ENCODE results near the gene ARHGAP4.

The ARHGAP4 gene

GRCh38 chrX:153947009-153947769, 21.1 kb upstream of the ARHGAP4 start:
- TF ChIP-seq EP300 (IDR thresholded peaks at IDR 0.05; ENCODE audit: borderline replicate concordance) (no peak), RAD21 (IDR thresholded peaks at IDR 0.05; ENCODE audit: low read depth) (peak; percentile 34; the same call in 1 of the 2 replicates), NFIC (IDR thresholded peaks at IDR 0.05) (no peak)

- no peak for TF ChIP-seq EP300 (IDR thresholded peaks at IDR 0.05; ENCODE audit: borderline replicate concordance)
- TF ChIP-seq YY1 (IDR thresholded peaks at IDR 0.05; ENCODE audit: low read depth) = no peak
- no peak for TF ChIP-seq TEAD4 (IDR thresholded peaks at IDR 0.05)
- no peak for TF ChIP-seq TAF1 (IDR thresholded peaks at IDR 0.05; ENCODE audit: low read depth)
These were observed 20.2 kb upstream of the ARHGAP4 start for GRCh38 chrX:153945956-153946943.

- TF ChIP-seq EP300 (IDR thresholded peaks at IDR 0.05; ENCODE audit: borderline replicate concordance) (no peak), NFIC (IDR thresholded peaks at IDR 0.05) (no peak), REST (IDR thresholded peaks at IDR 0.05; ENCODE audit: low read depth) (no peak), RAD21 (IDR thresholded peaks at IDR 0.05; ENCODE audit: low read depth) (no peak), TCF12 (IDR thresholded peaks at IDR 0.05; ENCODE audit: low read depth) (no peak), FOXM1 (IDR thresholded peaks at IDR 0.05; ENCODE audit: borderline replicate concordance, low read depth) (no peak), USF1 (IDR thresholded peaks at IDR 0.05) (no peak), EGR1 (IDR thresholded peaks at IDR 0.05) (no peak), MAX (IDR thresholded peaks at IDR 0.05) (no peak), CREB1 (IDR thresholded peaks at IDR 0.05; ENCODE audit: low read depth) (no peak), TEAD4 (IDR thresholded peaks at IDR 0.05) (no peak)
These were observed 18.7 kb upstream of the ARHGAP4 start for GRCh38 chrX:153944800-153945150.

- peak; percentile 41; the same call in 1 of the 2 replicates for TF ChIP-seq USF1 (IDR thresholded peaks at IDR 0.05)
- TF ChIP-seq TAF1 (IDR thresholded peaks at IDR 0.05; ENCODE audit: low read depth) = no peak
These were observed 18.2 kb upstream of the ARHGAP4 start, which contains the start of gene RENBP for GRCh38 chrX:153944140-153944799. Gene RENBP (minus strand): TSS chrX:153944643. CDS start chrX:153944610, 33 bp downstream.

GRCh38 chrX:153941336-153942252, 15.5 kb upstream of the ARHGAP4 start:
- TF ChIP-seq YY1 (IDR thresholded peaks at IDR 0.05; ENCODE audit: low read depth) (no peak), USF1 (IDR thresholded peaks at IDR 0.05) (no peak), TAF1 (IDR thresholded peaks at IDR 0.05; ENCODE audit: low read depth) (no peak), TEAD4 (IDR thresholded peaks at IDR 0.05) (no peak), TCF12 (IDR thresholded peaks at IDR 0.05; ENCODE audit: low read depth) (no peak), NFIC (IDR thresholded peaks at IDR 0.05) (no peak), CEBPB (IDR thresholded peaks at IDR 0.05) (no peak), REST (IDR thresholded peaks at IDR 0.05; ENCODE audit: low read depth) (no peak), RAD21 (IDR thresholded peaks at IDR 0.05; ENCODE audit: low read depth) (no peak), EGR1 (IDR thresholded peaks at IDR 0.05) (no peak), MAX (IDR thresholded peaks at IDR 0.05) (no peak), FOXM1 (IDR thresholded peaks at IDR 0.05; ENCODE audit: borderline replicate concordance, low read depth) (no peak), CREB1 (IDR thresholded peaks at IDR 0.05; ENCODE audit: low read depth) (no peak), EP300 (IDR thresholded peaks at IDR 0.05; ENCODE audit: borderline replicate concordance) (no peak), ZBTB7A (IDR thresholded peaks at IDR 0.05; ENCODE audit: low read depth) (no peak)
